Esophagus muscularis mucosa (tissue), 4 donors: Measurements from ENCODE around the gene BRD7. TPM values are rescaled to one million over a fixed set of nuclear protein-coding genes. Genes with fewer than 3 reads are reported as not detected.

ENCODE experiments used
- DNase-seq: peaks from one replicate; pipeline ENCODE4 v3.0.0-alpha.2; 2017; ENCODE audit errors: extremely low spot score
- H3K27ac ChIP-seq, 4 donors: fragments of 200-600 bp; sonication (generic); replicated peaks in 1 of 4; 1 replicate in 3 of 4; 2 replicates in 1 of 4; pipeline ENCODE4 v1.5.1; 2016 to 2019; ENCODE audit warnings: mild to moderate bottlenecking in 1 of 4
- H3K27me3 ChIP-seq, 4 donors: fragments of 200-600 bp; sonication (generic); one replicate each; pipeline versions ENCODE4 v1.5.1 to v1.6.0; 2016 to 2019
- H3K36me3 ChIP-seq, 4 donors: fragments of 200-600 bp; sonication (generic); one replicate each; pipeline ENCODE4 v1.5.1; 2016 to 2019
- H3K4me1 ChIP-seq, 4 donors: fragments of 200-600 bp; sonication (generic); one replicate each; pipeline ENCODE4 v1.5.1; 2016 to 2019
- H3K4me3 ChIP-seq, 4 donors: fragments of 200-600 bp; sonication (generic); 1 replicate in 2 of 4; 2 replicates in 2 of 4; pipeline ENCODE4 v1.5.1; 2016 to 2019; ENCODE audit warnings: mild to moderate bottlenecking in 4 of 4, moderate library complexity in 1 of 4
- H3K9me3 ChIP-seq, 4 donors: fragments of 200-600 bp; sonication (generic); 1 replicate in 3 of 4; 2 replicates in 1 of 4; pipeline ENCODE4 v1.5.1; 2016 to 2019
- CTCF ChIP-seq, 3 experiments: fragments of 200-600 bp in 2 of 3; fragments of 450-650 bp in 1 of 3; sonication (generic) in 2 of 3; IDR thresholded peaks; one replicate each; pipeline ENCODE4 v1.5.1; 2017 to 2019; ENCODE audit warnings: antibody characterized with exemption in 3 of 3, mild to moderate bottlenecking in 2 of 3, moderate library complexity in 1 of 3
- EP300 ChIP-seq: sonication (generic); formaldehyde crosslinking; IDR thresholded peaks from one replicate; pipeline ENCODE4 v1.6.1; 2017; ENCODE audit warnings: antibody characterized with exemption
- POLR2A ChIP-seq: fragments of 450-650 bp; IDR thresholded peaks from one replicate; pipeline ENCODE4 v1.6.1; 2017; ENCODE audit warnings: antibody characterized with exemption, moderate library complexity, mild to moderate bottlenecking, low read depth
- POLR2AphosphoS5 ChIP-seq, 2 donors: sonication (generic); formaldehyde crosslinking; IDR thresholded peaks; one replicate each; pipeline ENCODE4 v1.6.1; 2017; ENCODE audit warnings: antibody characterized with exemption in 2 of 2
- WGBS: methylation state at CpG from one replicate; pipeline ENCODE4 v1.1.5; 2018; 5-methylcytosine and 5-hydroxymethylcytosine counted together
- intact Hi-C: fragments of 100-400 bp; cut with DNase I; formaldehyde crosslinking; loops from one replicate; pipeline ENCODE4 v1.15.1; 2023
- total RNA-seq, 4 donors: library from RNA; depleted of rRNA; stranded (reverse); fragments of >200 nt; gene quantifications; one replicate each; pipeline versions ENCODE4 v1.1.0 to v1.2.1, GENCODE V29; 2016

BRD7 gene
- total RNA-seq, 4 donors from 2014 or later, result 49.5 to 68.1 (median 56.5) TPM

GRCh38 chr16:50331570-50331969 lies 37.2 kb downstream of the BRD7 start:
- Histone ChIP-seq H3K27me3 (no peaks in the 10 kb centered on the region), H3K27ac (peak overlapping the region; percentile 65 to 78 (median 70)), H3K9me3 (no peaks in the 10 kb centered on the region), H3K4me3 (no peak overlapping the region), H3K4me1 (peaks cover 0 to 70% (median 56%) of the 10 kb centered on the region in 4 donors), H3K36me3 (peaks cover 3 to 63% (median 21%) of the 10 kb centered on the region in 4 donors)
- no peak for TF ChIP-seq EP300
- no peak for TF ChIP-seq CTCF (IDR thresholded peaks at IDR 0.05)
- TF ChIP-seq POLR2AphosphoS5 (IDR thresholded peaks at IDR 0.05), result no peak
- TF ChIP-seq POLR2A, result no peak
- no peak for DNase-seq
- 94% methylated on average over 5 of the region's 5 CpGs for WGBS
- intact Hi-C loops, result loop anchor here (10.0 kb wide), 1 partner anchor 177 kb away; the partner anchor contains the start of gene TENT4B

- TF ChIP-seq POLR2A, result no peak
- no peak for TF ChIP-seq CTCF (IDR thresholded peaks at IDR 0.05)
- TF ChIP-seq POLR2AphosphoS5 (IDR thresholded peaks at IDR 0.05), result no peak
- no peak for TF ChIP-seq EP300
- DNase-seq, result no peak
- Histone ChIP-seq H3K36me3 (peaks cover 8 to 80% (median 37%) of the 10 kb centered on the region in 4 donors), H3K27ac (peak overlapping the region; percentile 60 to 78 (median 69)), H3K4me3 (peak overlapping the region in 1 of 4 donors; percentile 10), H3K4me1 (peaks cover 0 to 58% (median 51%) of the 10 kb centered on the region in 4 donors), H3K9me3 (no peaks in the 10 kb centered on the region), H3K27me3 (no peaks in the 10 kb centered on the region)
- 63% methylated on average over 11 of the region's 11 CpGs for WGBS
- intact Hi-C loops, result loop anchor here (10.0 kb wide), 1 partner anchor 175 kb away; the partner anchor contains the start of gene TENT4B
Measured at GRCh38 chr16:50329446-50330189, 39.2 kb downstream of the BRD7 start.

GRCh38 chr16:50326835-50327465 lies 41.8 kb downstream of the BRD7 start:
- Histone ChIP-seq H3K9me3 (no peaks in the 10 kb centered on the region), H3K27ac (peak overlapping the region; percentile 2 to 30 (median 20)), H3K4me3 (no peak overlapping the region), H3K4me1 (peaks cover 0 to 48% (median 46%) of the 10 kb centered on the region in 4 donors), H3K36me3 (peaks cover 5 to 79% (median 46%) of the 10 kb centered on the region in 4 donors), H3K27me3 (no peaks in the 10 kb centered on the region)
- intact Hi-C loops, result no loop called here
- TF ChIP-seq CTCF (IDR thresholded peaks at IDR 0.05), result peak; percentile 52 to 61 (median 52)
- peak in 1 of 2 donors; percentile 27 for TF ChIP-seq POLR2AphosphoS5 (IDR thresholded peaks at IDR 0.05)
- TF ChIP-seq EP300, result no peak
- 61% methylated on average over 7 of the region's 7 CpGs for WGBS
- DNase-seq, result no peak

- peaks cover 0 to 43% (median 40%) of the 10 kb centered on the region in 4 donors for H3K4me1 ChIP-seq
- no peak for TF ChIP-seq POLR2A
- no peak for TF ChIP-seq CTCF (IDR thresholded peaks at IDR 0.05)
- TF ChIP-seq POLR2AphosphoS5 (IDR thresholded peaks at IDR 0.05), result no peak
- TF ChIP-seq EP300, result no peak
- no peak overlapping the region for H3K27ac ChIP-seq
- WGBS, result 85% methylated on average over 5 of the region's 5 CpGs
- no peak overlapping the region for H3K4me3 ChIP-seq
- peaks cover 5 to 83% (median 51%) of the 10 kb centered on the region in 4 donors for H3K36me3 ChIP-seq
- intact Hi-C loops, result no loop called here
- no peaks in the 10 kb centered on the region for H3K9me3 ChIP-seq
- H3K27me3 ChIP-seq, result no peaks in the 10 kb centered on the region
- no peak for DNase-seq
Measured at GRCh38 chr16:50326264-50326663, 42.5 kb downstream of the BRD7 start.
